ENCODE data around the gene VAV2. TPM values are rescaled to one million over a fixed set of nuclear protein-coding genes. Genes with fewer than 3 reads are reported as not detected.

The VAV2 gene
- total RNA-seq, 1 experiment from 2014 or later = 30.7 TPM

- intact Hi-C loops (cut with micrococcal nuclease; ENCODE audit: unreplicated experiment) = no loop called here
- no peak overlapping the region for H3K27ac Mint-ChIP-seq (ENCODE audit: unreplicated experiment)
- H3K4me3 Mint-ChIP-seq (ENCODE audit: low read depth, unreplicated experiment) = no peak overlapping the region
- no peaks in the 10 kb centered on the region for H3K27me3 Mint-ChIP-seq (ENCODE audit: unreplicated experiment)
- CTCF ChIA-PET = no interaction called here
- no peak for TF ChIP-seq CTCF (IDR thresholded peaks at IDR 0.05; ENCODE audit: unreplicated experiment)
- H3K36me3 Mint-ChIP-seq (ENCODE audit: insufficient read depth, unreplicated experiment) = peaks cover 15% of the 10 kb centered on the region
- DNase-seq = no peak
- BruUV-seq (replicated peaks) = no TSS peak
- H3K4me1 Mint-ChIP-seq (ENCODE audit: low read depth, unreplicated experiment) = no peaks in the 10 kb centered on the region
- H3K9me3 Mint-ChIP-seq (ENCODE audit: low read depth, unreplicated experiment) = peaks cover 2% of the 10 kb centered on the region
These were observed 229.4 kb downstream of the VAV2 start for GRCh38 chr9:133762488-133763271.

GRCh38 chr9:133761641-133762248 lies 230.4 kb downstream of the VAV2 start:
- no peak for TF ChIP-seq CTCF (IDR thresholded peaks at IDR 0.05; ENCODE audit: unreplicated experiment)
- Mint-ChIP-seq H3K36me3 (ENCODE audit: insufficient read depth, unreplicated experiment) (peaks cover 6% of the 10 kb centered on the region), H3K27ac (ENCODE audit: unreplicated experiment) (no peak overlapping the region), H3K4me3 (ENCODE audit: low read depth, unreplicated experiment) (no peak overlapping the region), H3K4me1 (ENCODE audit: low read depth, unreplicated experiment) (no peaks in the 10 kb centered on the region), H3K27me3 (ENCODE audit: unreplicated experiment) (no peaks in the 10 kb centered on the region), H3K9me3 (ENCODE audit: low read depth, unreplicated experiment) (peaks cover under 1% of the 10 kb centered on the region)
- intact Hi-C loops (cut with micrococcal nuclease; ENCODE audit: unreplicated experiment) = no loop called here
- CTCF ChIA-PET = no interaction called here
- no TSS peak for BruUV-seq (replicated peaks)
- no peak for DNase-seq

- DNase-seq = no peak
- intact Hi-C loops (cut with micrococcal nuclease; ENCODE audit: unreplicated experiment) = no loop called here
- no peak for TF ChIP-seq CTCF (IDR thresholded peaks at IDR 0.05; ENCODE audit: unreplicated experiment)
- no TSS peak for BruUV-seq (replicated peaks)
- CTCF ChIA-PET = no interaction called here
- Mint-ChIP-seq H3K4me3 (ENCODE audit: low read depth, unreplicated experiment) (no peak overlapping the region), H3K27me3 (ENCODE audit: unreplicated experiment) (no peaks in the 10 kb centered on the region), H3K4me1 (ENCODE audit: low read depth, unreplicated experiment) (no peaks in the 10 kb centered on the region), H3K9me3 (ENCODE audit: low read depth, unreplicated experiment) (no peaks in the 10 kb centered on the region), H3K36me3 (ENCODE audit: insufficient read depth, unreplicated experiment) (peaks cover 6% of the 10 kb centered on the region), H3K27ac (ENCODE audit: unreplicated experiment) (no peak overlapping the region)
These were observed 231.3 kb downstream of the VAV2 start for GRCh38 chr9:133760713-133761290.

GRCh38 chr9:133759946-133760345 lies 232.2 kb downstream of the VAV2 start:
- Mint-ChIP-seq H3K27ac (ENCODE audit: unreplicated experiment) (no peak overlapping the region), H3K27me3 (ENCODE audit: unreplicated experiment) (no peaks in the 10 kb centered on the region), H3K36me3 (ENCODE audit: insufficient read depth, unreplicated experiment) (peaks cover 10% of the 10 kb centered on the region), H3K9me3 (ENCODE audit: low read depth, unreplicated experiment) (peaks cover 3% of the 10 kb centered on the region), H3K4me3 (ENCODE audit: low read depth, unreplicated experiment) (no peak overlapping the region), H3K4me1 (ENCODE audit: low read depth, unreplicated experiment) (no peaks in the 10 kb centered on the region)
- no peak for TF ChIP-seq CTCF (IDR thresholded peaks at IDR 0.05; ENCODE audit: unreplicated experiment)
- intact Hi-C loops (cut with micrococcal nuclease; ENCODE audit: unreplicated experiment) = no loop called here
- CTCF ChIA-PET = interaction anchor here (0.6 kb wide), 1 partner anchor 20 kb away, joined by 3 read pairs; no protein-coding TSS in a partner anchor
- no TSS peak for BruUV-seq (replicated peaks)
- DNase-seq = no peak

All from Calu3 (cell line).